H1 (cell line): ENCODE results near the gene CTAGE1. TPM values are rescaled to one million over a fixed set of nuclear protein-coding genes. Genes with fewer than 3 reads are reported as not detected.

Experiments used
- ASH2L ChIP-seq: fragments of 200-600, 300-600 bp; sonication (generic); IDR thresholded peaks from one replicate; pipeline ENCODE4 v1.7.1; 2017; ENCODE audit warnings: low read length
- BRCA1 ChIP-seq: IDR thresholded peaks from 2 replicates; pipeline ENCODE4 v1.6.1; 2012; ENCODE audit warnings: low read depth, low read length, improper control_type of control experiment
- CHD2 ChIP-seq: IDR thresholded peaks from 2 replicates; pipeline ENCODE4 v1.6.1; 2012; ENCODE audit warnings: low read length, improper control_type of control experiment
- CHD7 ChIP-seq: fragments of 300-600 bp; sonication (generic); IDR thresholded peaks from 2 replicates; pipeline ENCODE4 v1.7.1; 2012; ENCODE audit warnings: low read length, moderate library complexity, mild to moderate bottlenecking, inconsistent platforms; ENCODE audit not compliant: insufficient replicate concordance
- KDM4A ChIP-seq: IDR thresholded peaks from one replicate; pipeline ENCODE4 v1.7.1; 2012; ENCODE audit warnings: low read depth, mild to moderate bottlenecking, moderate library complexity, low read length, inconsistent platforms; ENCODE audit not compliant: severe bottlenecking
- POLR2AphosphoS5 ChIP-seq: IDR thresholded peaks from 2 replicates; pipeline ENCODE4 v1.6.1; 2011; ENCODE audit warnings: low read depth, low read length
- RNF2 ChIP-seq: fragments of 200-900, 300-1000 bp; sonication (generic); IDR thresholded peaks from 2 replicates; pipeline ENCODE4 v1.7.1; 2016; ENCODE audit warnings: borderline replicate concordance, low read depth, mild to moderate bottlenecking, antibody characterized with exemption, low read length; ENCODE audit not compliant: poor library complexity, severe bottlenecking; ENCODE audit errors: missing control alignments
- polyA plus RNA-seq, 7 experiments: library from polyadenylated mRNA; depleted of rRNA in 3 of 7; stranded (reverse) in 5 of 7; unstranded in 2 of 7; fragments of >200 nt in 5 of 7; fragments of 200-250 nt in 2 of 7; gene quantifications; 1 replicate in 5 of 7; 2 replicates in 1 of 7; 4 replicates in 1 of 7; pipeline versions ENCODE4 v1.2.1 to v1.2.3, GENCODE V29; 2011 to 2013; ENCODE audit warnings: missing spikeins in 2 of 7, mixed read lengths in 2 of 7
- total RNA-seq: library from RNA; stranded (reverse); fragmentation: NEBNext Ultra II Directional; extraction: Animal tissue kit (Norgen Biotek cat#: 25700); gene quantifications from 2 replicates; pipeline ENCODE4 v1.2.1, GENCODE V29; 2021
- TF ChIP-seq, protein P1 (sequence below), 3 experiments: IDR thresholded peaks; 1 replicate in 2 of 3; 2 replicates in 1 of 3; pipeline versions ENCODE4 v1.5.1 to v1.6.1; 2011; ENCODE audit warnings: low read length in 3 of 3, mild to moderate bottlenecking in 3 of 3, inconsistent platforms in 2 of 3, low read depth in 1 of 3, moderate library complexity in 1 of 3; ENCODE audit not compliant: insufficient read depth in 1 of 3; ENCODE audit errors: control extremely low read depth in 1 of 3

The CTAGE1 gene
- total and polyA plus RNA-seq, 2 of the 8 experiments (the other 6 are each of a cell fraction or from before 2014, with no cell fraction given), result not detected

DNA sequence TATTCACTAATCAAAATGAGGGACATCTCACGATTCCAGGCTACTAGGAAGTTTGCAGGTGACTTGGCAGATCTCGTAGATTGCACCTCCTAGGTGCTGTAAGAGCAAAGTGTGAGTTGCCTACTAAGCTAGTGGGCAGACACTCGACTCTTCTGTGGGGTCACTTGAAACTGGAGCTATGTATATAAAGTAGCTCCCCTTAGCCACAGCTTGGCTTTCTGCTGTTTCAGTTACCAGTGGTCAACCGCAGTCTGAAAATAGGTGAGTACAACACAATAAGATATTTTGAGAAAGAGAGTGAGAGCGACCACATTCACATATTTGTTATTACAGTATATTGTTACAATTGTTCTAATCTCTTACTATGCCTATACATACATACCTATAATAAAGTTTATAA lies 23.3 kb downstream of the CTAGE1 start (continued):
- TF ChIP-seq CHD7 (no peak), RNF2 (no peak), POLR2AphosphoS5 (no peak), BRCA1 (no peak), ASH2L (no peak), KDM4A (no peak), CHD2 (no peak)
- TF ChIP-seq, protein P1, sequence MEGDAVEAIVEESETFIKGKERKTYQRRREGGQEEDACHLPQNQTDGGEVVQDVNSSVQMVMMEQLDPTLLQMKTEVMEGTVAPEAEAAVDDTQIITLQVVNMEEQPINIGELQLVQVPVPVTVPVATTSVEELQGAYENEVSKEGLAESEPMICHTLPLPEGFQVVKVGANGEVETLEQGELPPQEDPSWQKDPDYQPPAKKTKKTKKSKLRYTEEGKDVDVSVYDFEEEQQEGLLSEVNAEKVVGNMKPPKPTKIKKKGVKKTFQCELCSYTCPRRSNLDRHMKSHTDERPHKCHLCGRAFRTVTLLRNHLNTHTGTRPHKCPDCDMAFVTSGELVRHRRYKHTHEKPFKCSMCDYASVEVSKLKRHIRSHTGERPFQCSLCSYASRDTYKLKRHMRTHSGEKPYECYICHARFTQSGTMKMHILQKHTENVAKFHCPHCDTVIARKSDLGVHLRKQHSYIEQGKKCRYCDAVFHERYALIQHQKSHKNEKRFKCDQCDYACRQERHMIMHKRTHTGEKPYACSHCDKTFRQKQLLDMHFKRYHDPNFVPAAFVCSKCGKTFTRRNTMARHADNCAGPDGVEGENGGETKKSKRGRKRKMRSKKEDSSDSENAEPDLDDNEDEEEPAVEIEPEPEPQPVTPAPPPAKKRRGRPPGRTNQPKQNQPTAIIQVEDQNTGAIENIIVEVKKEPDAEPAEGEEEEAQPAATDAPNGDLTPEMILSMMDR (IDR thresholded peaks at IDR 0.05; ENCODE audit: control extremely low read depth in 1 of 3, insufficient read depth in 1 of 3, low read depth in 1 of 3, low read length in 3 of 3), result no peak
